Endothelial cell of umbilical vein (primary cell): ENCODE measurements around the gene KRT74.

Experiments used
- CTCF ChIP-seq, 2 donors: IDR thresholded peaks; 1 replicate in 1 of 2; 2 replicates in 1 of 2; pipeline ENCODE4 v1.5.1; 2011; ENCODE audit warnings: low read length in 2 of 2, mild to moderate bottlenecking in 2 of 2, moderate library complexity in 2 of 2, control low read depth in 1 of 2, inconsistent platforms in 1 of 2, low read depth in 1 of 2; ENCODE audit not compliant: insufficient read depth in 1 of 2; ENCODE audit errors: extremely low read depth in 1 of 2
- EZH2 ChIP-seq: IDR thresholded peaks from 2 replicates; pipeline ENCODE4 v1.6.1; 2012; ENCODE audit warnings: borderline replicate concordance, low read depth, mild to moderate bottlenecking, moderate library complexity, low read length, inconsistent platforms; ENCODE audit not compliant: severe bottlenecking
- JUN ChIP-seq: IDR thresholded peaks from 2 replicates; pipeline ENCODE4 v1.6.1; 2011; ENCODE audit warnings: borderline replicate concordance, low read depth; ENCODE audit not compliant: insufficient read length, insufficient read depth
- MAX ChIP-seq: IDR thresholded peaks from 2 replicates; pipeline ENCODE4 v1.6.1; 2011; ENCODE audit not compliant: insufficient read depth, insufficient read length
- POLR2A ChIP-seq: IDR thresholded peaks from 2 replicates; pipeline ENCODE4 v1.6.1; 2012; ENCODE audit warnings: low read depth, mild to moderate bottlenecking, control low read depth, low read length
- POLR2AphosphoS5 ChIP-seq: IDR thresholded peaks from 2 replicates; pipeline ENCODE4 v1.6.1; 2012; ENCODE audit warnings: low read depth, mild to moderate bottlenecking, control low read depth, low read length, moderate library complexity; ENCODE audit not compliant: insufficient read depth

- TF ChIP-seq CTCF (IDR thresholded peaks at IDR 0.05; ENCODE audit: extremely low read depth in 1 of 2, insufficient read depth in 1 of 2, low read depth in 1 of 2, low read length in 2 of 2), result no peak
- TF ChIP-seq MAX, result no peak
- TF ChIP-seq POLR2AphosphoS5, result no peak
- TF ChIP-seq POLR2A, result no peak
- TF ChIP-seq EZH2, result no peak
- no peak for TF ChIP-seq JUN
These were observed 12.3 kb upstream of the KRT74 start for GRCh38 chr12:52585946-52586345.
